Stimulated activated CD8-positive, alpha-beta memory T cell treated with anti-CD3 and anti-CD28 coated beads, Interleukin-15, amount 100 ng/mL, for 4 hours (primary cell): Measurements from ENCODE around the gene CD300H.

ENCODE experiments used
- DNase-seq, 2 donors: peaks; one replicate each; pipeline ENCODE4 v3.0.0-alpha.2; 2020; ENCODE audit warnings: low read depth in 2 of 2

CD300H gene

DNA sequence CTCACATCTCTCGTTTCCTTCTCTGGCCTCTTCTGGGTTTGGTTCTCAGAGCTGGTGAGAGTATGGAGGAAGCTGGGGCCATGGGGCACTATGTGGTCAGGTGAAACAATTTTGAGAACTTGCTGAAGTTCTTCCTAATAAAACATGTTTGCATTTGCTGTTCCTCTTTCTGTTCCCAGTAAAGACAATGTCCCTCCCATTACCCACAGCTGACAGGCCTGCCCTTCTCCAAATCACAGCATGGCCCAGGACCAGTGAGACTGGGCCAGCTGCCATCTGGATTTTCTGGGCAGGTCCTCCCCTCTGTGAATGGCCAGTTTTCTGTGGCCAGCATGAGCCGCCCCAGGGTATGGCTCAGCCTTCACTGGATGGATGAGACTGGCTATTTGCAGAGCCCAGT is at the start of gene CD300H:
Gene CD300H, minus strand, starts transcription at position 113 of the 400 bp plus-strand sequence.
- no peak for DNase-seq

DNA sequence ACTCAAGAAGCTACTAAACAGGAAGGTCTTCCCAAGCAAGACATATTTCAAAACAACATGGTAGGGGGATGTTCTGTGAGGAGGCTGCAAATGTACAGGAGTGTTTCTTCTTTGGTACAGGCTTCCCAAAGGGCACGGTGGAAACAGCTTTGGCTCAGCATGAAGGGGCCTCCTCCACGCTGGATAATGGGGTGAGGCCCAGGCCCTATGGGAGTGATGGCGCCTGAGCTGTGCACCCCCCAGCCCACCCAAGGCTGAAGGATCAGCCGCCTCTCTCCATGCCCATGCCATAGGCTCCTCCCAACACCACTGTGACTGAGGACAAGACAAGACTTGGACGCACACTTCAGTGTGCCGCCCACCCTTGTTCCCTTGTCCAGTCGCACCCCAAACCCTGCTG is 49.4 kb upstream of the CD300H start:
- no peak for DNase-seq

DNA sequence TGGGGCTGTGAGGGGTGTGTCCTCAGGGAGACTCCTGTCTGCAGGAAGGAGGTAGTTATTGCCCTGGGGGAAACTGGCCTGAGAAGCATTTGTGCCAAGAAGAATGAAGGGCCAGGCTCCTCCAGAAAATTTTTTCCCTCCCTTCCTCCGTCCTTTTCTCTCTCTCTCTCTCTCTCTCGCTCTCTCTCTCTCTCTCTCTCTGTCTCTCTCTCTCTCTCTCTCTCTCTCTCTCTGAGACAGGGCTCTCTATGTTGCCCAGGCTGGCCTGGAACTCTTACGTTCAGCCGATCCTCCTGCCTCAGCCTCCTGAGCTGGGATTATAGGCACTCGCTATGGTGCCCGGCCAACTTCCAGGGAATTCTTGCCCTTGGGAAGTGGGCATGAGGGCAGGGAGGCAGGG is 44.7 kb upstream of the CD300H start:
- DNase-seq: no peak

DNA sequence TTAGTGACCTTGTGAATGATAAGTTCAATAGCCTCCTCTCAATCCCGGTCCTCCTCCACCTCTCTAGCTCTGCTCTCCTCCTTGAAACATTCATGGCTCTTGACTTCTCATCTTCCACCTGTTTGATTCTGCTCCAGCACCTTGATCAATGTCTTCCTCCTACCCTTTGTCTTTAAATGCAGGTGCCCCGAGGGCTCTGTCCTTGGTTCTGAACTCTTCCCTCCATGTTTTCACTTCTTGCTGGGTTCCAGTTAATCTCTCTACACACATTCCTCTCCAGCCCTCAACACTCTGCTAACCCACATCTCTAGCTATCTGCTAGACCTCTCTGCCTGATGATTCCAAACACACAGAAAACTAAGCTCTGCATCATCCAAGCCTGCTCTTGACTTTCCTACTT is 42.8 kb upstream of the CD300H start:
- no peak for DNase-seq

DNA sequence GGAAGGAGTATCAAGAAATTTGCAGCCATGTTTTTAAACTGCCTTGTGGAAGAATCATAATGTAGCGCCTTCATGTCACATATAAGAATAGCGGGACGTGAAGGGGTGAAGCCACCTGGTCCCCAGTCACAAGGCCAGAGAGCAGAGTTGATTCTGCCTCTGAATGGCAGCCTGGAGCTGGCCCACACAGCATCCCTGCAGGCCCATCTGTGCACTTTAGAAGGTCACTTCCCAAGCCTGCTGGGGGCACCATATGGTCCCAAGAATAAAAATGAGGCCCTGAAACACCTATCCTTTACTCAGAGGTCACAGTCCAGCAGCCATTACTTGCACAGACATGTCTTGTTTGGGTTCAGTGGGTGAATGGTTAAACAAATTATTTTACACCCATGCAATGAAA is 41.2 kb upstream of the CD300H start:
- DNase-seq: no peak

DNA sequence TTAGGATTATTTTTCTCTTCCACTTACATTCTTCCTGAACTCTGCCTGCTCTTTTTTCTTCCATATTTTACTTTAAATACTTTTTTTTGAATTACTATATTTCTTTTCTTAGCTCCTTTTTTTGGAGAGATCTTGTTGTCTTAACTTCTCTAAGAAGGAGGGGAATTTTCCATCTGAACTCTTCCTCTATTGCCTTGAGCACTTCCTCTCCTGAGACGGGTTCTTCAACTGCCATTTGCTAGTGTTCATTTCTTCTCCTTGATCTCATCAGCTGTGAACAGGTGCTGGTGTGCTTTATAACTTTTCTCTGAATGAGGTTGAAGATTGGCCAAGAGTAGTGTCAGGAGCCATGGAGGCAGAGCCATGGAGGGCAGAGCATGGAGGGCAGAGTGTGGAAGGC is 39.9 kb upstream of the CD300H start:
- no peak for DNase-seq

DNA sequence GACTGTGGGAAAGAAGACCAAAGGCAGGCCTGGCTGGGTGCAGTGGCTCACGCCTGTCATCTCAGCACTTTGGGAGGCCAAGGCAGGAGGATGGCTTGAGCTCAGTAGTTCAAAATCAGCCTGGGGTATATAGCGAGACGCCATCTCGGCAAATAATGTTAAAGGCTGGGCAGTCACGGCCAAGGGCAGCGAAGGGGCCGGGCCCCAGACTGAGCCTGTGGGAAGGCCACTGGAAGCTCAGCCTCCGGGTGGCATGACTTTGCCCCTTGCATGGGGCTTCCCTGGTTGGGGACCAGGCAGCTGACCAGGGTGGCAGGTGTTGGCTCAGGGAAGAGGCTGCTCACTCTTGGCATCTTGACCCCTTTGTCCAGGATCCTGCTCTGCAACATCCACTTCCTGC is 38.7 kb upstream of the CD300H start:
- DNase-seq: no peak

DNA sequence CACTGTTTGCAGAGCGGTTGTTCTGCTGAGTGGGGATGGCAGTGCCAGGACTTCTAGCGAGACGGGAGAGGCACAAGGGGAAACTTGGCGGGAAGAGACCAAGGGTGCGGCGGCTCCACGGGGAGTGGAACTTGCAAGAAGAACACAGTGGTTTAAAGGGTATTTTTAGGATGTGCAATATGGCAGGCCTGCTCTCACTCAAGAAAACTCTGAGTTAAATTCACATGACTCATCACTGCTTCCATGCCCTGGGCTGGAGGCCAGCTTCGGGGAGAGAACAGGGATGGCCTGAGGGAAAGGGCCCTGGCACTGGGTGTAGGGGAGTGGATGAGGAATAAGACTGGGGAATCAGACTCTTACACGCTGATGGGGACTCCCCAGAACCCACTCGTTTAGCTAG is 38.1 kb upstream of the CD300H start:
- no peak for DNase-seq

DNA sequence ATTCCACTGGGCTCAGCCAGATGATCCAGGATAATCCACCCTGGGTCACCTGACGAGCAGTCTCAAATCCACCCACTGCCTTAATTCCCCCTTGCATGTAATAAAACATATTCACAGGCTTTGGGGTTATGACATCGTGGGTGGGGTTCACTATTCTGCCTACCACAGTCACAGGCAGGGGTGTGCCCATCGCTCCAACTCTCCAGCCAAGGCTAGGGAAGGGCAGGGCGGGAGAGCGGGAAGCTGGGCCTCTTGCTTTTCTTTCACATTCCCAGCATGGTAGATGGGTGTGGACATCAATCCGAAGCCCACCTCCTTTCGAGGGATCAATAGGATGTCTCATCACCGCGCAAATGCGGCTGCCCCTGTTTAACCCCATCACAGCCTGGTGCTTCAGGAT is 37.5 kb upstream of the CD300H start:
- no peak for DNase-seq

DNA sequence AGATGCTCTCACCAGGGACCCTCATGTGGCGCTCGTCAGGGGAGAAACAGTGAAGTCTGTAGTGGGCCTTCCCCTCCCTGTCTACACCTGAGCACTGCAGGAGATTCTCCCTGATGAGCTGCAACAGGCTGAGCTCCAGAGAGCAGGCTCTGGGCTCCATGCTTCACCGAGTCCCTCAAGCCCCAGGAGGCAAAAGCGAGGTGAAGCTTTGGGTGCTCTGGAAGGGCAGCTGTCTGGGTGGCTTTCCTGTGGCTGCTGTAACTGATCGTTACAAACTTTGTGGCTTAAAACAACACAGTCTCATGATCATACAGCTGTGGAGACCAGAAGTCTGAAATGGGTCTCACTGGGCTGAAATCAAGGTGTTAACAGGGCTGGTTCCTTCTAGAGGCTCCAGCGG is 36.9 kb upstream of the CD300H start:
- DNase-seq: no peak

DNA sequence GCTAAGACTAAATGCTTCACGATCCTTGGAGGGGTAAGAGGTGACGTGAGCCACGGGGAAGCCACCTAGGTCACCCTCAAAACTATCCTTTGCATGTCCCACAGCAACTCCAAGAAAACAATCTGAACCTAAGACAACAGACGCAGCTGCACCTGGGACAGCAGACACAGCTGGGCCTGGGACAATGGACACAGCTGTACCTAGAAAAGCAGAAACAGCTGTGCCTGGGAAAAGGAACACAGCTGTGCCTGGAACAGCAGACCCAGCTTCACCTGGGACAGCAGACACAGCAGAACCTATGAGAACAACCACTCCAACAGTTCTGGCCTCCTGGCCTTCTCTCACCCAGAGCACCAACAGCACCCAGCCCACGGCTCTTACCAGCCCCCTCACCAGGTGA is 36.4 kb upstream of the CD300H start:
- DNase-seq: no peak

DNA sequence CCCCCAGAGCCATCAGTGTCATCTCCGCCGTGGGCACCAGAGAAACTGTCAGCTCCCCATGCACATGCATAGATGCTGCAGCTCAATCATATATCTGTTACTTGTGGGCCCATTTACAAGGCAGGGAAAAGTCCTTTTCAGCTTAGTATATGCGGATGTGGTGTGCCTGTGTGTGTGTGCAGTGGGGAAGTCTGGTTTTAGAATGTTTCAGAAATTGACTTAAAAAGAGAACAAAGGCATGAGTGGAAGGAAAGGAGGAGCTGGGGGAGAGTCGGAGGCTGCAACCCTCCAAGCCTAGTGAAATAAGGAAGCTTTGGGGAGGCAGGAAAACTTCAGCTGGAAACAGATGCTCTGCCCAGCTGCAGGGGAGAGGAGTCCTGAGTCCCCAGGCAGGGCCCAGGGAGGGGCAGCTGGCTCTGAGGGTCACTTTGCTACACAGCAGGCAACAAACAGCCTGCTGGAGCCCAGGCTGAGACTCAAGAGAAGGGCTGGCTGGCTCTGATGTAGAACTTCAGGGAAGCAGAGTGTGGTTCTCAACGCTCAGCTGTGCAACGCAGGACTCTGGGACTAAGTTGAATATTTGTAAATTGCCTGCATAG is 35.8 kb upstream of the CD300H start:
- no peak for DNase-seq

DNA sequence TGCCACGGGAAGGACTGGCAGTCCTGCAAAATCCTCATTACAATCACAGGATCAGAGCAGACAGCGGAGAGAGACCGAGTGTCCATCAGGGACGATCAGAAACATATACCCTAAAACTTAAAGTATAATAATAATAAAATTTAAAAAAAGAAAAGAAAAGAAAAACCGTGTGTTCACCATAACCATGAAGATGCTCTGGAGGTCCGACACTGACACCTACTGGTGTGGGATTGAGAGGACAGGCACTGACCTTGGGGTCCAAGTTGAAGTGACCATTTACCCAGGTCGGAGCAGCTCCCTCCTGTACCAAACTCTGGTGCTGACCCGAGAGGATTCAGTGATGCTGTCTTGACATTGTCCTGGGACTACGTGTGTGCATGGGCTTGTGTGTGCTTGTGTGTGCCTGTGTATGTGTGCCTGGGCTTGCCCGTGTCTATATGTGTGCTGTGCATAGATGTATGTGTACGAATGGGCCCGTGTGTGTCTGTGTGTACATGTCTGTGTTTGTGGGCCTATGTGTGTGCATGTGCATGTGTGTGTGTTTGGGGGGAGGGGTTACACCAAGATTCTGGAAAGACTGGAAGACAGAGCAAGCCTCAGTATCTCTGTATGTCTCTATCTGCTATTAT is 34.7 kb upstream of the CD300H start:
- no peak for DNase-seq

DNA sequence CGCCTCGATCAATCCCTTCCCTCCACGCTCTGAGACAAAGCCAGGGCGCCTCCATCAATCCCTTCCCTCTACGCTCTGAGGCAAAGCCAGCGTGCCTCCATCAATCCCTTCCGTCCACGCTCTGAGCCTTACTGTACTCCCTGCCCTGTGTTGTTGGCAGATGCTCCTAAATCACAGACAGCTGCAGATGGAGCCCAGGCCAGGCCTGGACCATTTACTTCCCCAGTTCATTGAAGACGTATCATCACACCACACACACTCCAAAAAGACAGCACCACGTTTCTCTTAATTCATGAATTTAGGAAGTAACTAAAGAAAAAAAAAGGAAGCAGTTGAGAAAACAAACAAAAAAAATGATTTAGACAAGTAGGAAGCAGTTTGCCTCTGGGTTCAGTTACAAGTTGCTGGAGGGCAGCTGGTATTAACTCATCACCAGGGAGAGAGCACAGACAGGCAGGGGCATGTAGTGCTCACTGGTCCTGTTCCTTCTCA is 32.2 kb upstream of the CD300H start:
- DNase-seq: no peak

DNA sequence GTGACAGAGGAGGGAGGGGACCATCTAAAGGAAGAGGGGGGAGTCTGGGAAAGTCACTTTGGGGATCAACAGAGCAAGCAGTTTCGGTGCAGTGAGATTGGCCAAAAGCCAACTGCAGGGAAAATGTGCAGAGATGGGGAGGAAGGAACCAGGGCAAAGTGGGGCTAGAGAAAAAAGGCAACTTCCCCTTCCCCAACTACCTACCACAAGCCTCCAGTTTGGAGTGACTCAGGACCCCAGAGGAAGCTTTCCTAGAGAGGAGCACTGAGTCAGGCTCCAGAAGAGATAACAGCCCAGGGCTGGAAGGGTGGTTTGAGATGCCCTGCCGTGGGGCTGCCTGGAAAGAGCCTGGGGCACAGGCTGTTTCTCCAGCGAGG is 31.7 kb upstream of the CD300H start:
- no peak for DNase-seq

DNA sequence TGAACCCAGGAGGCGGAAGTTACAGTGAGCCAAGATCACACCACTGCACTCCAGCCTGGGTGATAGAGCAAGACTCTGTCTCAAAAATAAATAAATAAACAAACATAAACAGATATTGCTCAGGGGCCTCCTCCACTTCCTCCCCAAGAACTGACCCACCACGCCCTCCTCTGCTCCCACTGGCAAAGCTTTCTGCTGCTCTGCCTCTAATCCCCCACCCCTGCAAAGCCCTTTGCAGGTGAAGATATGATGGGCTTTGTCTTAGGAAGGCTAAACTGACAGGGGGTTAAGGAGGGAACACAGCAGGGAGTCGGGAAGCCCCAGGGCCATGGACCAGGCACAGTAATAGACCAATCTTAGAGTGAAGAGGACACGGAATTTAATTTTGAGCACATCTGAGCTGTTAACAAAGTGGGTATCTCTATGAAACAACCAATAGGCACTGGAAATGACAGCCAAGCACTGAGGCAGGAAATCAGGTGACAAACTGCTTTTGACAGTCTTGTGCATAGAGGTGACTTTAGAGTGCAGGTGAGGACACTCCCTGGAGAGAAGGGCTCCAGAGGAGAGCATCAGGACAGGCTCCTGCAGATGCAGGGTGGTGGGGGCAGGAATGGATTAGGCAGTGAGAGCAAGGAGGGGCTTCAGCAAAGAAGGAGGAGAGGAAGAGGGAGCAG is 31.2 kb upstream of the CD300H start:
- no peak for DNase-seq

DNA sequence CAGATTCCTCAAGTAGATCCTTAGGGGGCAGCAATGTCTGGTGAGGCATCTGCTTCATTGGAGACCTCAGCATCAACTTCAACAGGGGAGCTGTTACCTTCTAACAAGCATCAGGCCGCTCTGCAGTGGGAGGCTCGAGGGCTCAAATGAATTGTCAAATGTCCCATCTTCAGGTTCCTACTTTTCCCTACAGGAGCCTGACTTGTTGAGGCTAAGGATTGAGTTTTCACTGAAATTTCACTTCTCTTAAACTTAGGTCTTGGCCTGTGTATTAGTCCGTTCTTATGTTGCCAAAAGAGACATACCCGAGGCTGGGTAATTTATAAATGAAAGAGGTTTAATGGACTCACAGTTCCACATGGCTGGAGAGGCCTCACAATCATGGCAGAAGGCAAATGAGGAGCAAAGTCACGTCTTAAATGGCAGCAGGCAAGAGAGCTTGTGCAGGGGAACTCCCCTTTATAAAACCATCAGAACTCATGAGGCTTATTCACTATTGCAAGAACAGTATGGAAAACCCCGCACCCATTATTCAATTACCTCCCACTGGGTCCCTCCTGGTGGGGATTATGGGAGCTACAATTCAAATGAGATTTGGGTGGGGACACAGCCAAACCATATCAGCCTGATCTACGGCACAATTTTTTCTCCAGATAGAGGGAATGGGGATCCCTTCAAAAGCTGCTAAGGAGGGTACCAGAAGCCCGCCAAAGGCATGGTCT is 29.9 kb upstream of the CD300H start:
- no peak for DNase-seq

DNA sequence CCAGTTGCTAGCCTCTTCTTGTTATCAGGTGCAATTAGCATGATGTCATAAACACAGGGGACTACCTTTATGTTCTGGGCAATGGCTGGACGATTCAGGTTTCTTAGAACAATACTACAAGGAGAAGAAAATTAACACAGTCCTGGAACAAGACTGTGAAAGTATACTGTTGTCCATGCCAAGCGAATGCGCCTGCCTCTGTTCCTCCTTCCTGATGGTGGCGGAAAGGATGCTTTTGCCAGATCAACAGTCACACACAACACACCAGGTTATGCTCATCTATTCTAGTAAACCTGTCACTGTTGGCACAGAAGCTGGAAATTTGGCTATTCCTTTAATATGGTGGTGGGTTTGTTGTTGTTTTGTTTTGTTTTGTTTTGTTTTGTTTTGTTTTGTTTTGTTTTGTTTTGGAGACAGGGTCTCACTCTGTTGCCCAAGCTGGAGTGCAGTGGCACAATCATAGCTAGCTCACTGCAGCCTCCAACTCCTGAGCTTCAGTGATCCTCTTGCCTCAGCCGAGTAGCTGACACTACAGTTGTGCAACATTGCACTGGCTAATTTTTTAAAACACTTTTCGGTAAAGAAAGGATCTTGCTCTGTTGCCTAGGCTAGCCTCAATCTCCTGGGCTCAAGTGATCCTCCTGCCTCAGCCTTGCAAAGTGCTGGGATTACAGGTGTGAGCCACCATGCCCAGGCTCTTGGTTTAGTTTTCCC is 27.9 kb upstream of the CD300H start:
- DNase-seq: no peak

DNA sequence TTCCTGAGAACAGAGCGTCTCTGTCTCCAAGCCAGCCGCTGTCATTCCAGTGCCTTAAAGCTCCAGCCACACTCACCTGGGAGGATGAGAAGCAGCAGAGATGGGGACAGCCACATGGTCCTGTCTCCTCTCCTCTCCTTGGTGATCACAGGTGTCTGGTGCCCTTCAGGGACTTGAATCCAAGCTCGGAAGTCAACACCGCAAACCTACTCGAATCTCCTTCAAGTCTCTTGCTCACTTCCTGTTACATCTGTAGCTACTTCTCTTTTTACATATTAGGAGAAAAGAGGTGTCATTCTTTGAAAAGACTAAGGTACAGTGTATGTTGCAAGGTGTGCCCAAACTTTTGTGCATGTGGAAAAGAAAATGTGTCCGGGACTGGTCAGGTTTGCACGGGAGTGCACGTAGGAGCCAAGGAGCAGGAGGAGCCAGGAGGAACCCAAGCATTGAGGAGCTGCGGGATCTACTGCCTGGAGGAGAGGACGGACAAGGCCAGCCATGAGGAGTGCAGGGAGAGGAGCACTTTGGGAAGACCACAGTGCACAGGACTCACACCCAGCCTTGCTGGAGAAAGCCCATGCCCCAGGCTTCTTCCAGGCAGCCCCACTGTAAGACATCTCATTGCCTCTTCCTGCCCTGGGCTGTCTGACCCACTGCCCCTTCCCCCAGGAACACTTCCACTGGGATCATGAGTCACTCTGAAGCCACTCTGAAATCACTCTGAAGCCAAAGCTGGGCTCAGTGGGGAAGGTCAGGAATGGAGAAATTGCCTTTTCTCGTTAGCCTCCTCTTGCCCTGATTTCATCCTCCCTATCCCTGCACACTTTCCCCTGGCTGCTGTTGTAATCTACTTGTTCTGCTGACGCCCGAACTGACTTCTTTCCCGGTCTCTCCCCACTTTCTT is 25.0 kb upstream of the CD300H start, which contains the start of gene CD300LD:
Gene CD300LD, minus strand, starts transcription at position 197 of the 904 bp plus-strand sequence. Its CDS starts 81 bp downstream, at position 116.
- no peak for DNase-seq

DNA sequence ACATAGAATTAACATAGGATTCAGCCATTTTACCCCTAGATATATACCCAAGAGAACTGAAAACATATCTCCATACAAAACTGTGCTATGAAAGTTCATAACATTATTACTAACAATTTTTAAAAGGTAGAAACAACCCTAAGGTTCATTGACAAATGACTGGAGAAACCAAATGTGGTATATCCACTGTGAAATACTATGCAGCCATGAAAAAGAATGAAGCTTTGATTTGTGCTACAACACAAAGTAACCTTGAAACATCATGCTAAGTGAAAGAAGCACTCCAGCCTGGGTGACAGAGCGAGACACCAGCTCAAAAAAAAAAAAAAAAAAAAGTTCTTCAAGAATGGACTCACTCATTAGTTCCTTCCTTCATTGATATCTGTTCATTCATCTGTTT is 24.2 kb upstream of the CD300H start:
- no peak for DNase-seq

DNA sequence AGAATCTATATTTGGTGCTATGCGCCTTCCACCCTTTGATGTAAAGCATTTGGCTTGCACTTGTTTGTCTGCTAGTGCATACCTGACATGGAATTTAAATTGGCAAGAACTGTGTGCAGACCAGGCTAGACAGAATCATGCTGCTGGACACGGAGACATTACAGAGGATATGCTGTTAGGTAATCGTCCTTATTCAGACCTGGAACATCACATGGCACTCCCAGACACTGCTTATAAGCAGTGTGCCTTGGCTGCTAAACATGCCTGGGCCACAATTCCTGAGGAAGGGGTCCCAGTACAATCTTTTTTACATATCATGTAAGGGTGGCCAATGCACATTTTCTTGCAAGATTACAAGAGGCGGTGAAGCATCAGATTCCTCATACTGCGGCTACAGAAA is 18.4 kb upstream of the CD300H start:
- no peak for DNase-seq
